PC-9 (cell line): ENCODE measurements around the gene E2F4. TPM values are rescaled to one million over a fixed set of nuclear protein-coding genes. Genes with fewer than 3 reads are reported as not detected.

ENCODE experiments used
- BruUV-seq: library from RNA; stranded (reverse); fragments of 400-500 nt; replicated peaks from 2 replicates; lab custom pipeline; 2021; lab: Mats Ljungman, UMichigan
- CTCF ChIA-PET: fragments of 300-600 bp; sonication (Branson Sonifier 250); formaldehyde crosslinking; loops from one replicate; lab custom pipeline; 2022; ENCODE audit warnings: antibody characterized with exemption; lab: Charles Lee
- POLR2A ChIA-PET: fragments of 300-600 bp; sonication (Branson Sonifier 250); formaldehyde crosslinking; loops from one replicate; lab custom pipeline; 2022; ENCODE audit warnings: antibody characterized with exemption; ENCODE audit not compliant: unreplicated experiment; lab: Charles Lee
- DNase-seq, 2 experiments: peaks; one replicate each; pipeline versions ENCODE4 v3.0.0 to v3.0.0-alpha.2; 2015 to 2022; ENCODE audit warnings: mixed read lengths in 1 of 2
- H2AFZ ChIP-seq: fragments of 200-600 bp; sonication (generic); 2 replicates; pipeline ENCODE4 v1.8.1; 2017; ENCODE audit warnings: antibody characterized with exemption
- H3F3A ChIP-seq: fragments of 200-600 bp; sonication (generic); 2 replicates; pipeline ENCODE4 v1.8.1; 2017; ENCODE audit warnings: antibody characterized with exemption, mild to moderate bottlenecking, low read depth; ENCODE audit not compliant: insufficient read depth
- H3K27ac ChIP-seq: fragments of 200-600 bp; sonication (generic); 2 replicates; pipeline ENCODE4 v1.6.1; 2016; ENCODE audit warnings: mixed run types
- H3K27me3 ChIP-seq: fragments of 200-600 bp; sonication (generic); 2 replicates; pipeline ENCODE4 v1.6.1; 2016; ENCODE audit warnings: low read depth, mixed run types; ENCODE audit not compliant: insufficient read depth
- H3K36me3 ChIP-seq: fragments of 200-600 bp; sonication (generic); 2 replicates; pipeline ENCODE4 v1.6.1; 2016; ENCODE audit warnings: low read depth, mixed run types
- H3K4me1 ChIP-seq: fragments of 200-600 bp; sonication (generic); replicated peaks from 2 replicates; pipeline ENCODE4 v1.6.1; 2016; ENCODE audit warnings: mixed run types; ENCODE audit not compliant: insufficient read depth
- H3K4me2 ChIP-seq: fragments of 200-600 bp; sonication (generic); 2 replicates; pipeline ENCODE4 v1.6.1; 2017; ENCODE audit warnings: mixed run types
- H3K4me3 ChIP-seq: fragments of 200-600 bp; sonication (generic); 2 replicates; pipeline ENCODE4 v1.6.1; 2016; ENCODE audit warnings: mixed run types
- H3K79me2 ChIP-seq: fragments of 200-600 bp; sonication (generic); 2 replicates; pipeline ENCODE4 v1.6.1; 2017; ENCODE audit warnings: low read depth, mixed run types
- H3K9me2 ChIP-seq: fragments of 200-600 bp; sonication (generic); 2 replicates; pipeline ENCODE4 v1.8.1; 2017; ENCODE audit warnings: mild to moderate bottlenecking; ENCODE audit not compliant: insufficient read depth
- H3K9me3 ChIP-seq: fragments of 200-600 bp; sonication (generic); 2 replicates; pipeline ENCODE4 v1.8.1; 2016; ENCODE audit warnings: low read depth; ENCODE audit not compliant: insufficient read depth
- H4K20me1 ChIP-seq: fragments of 200-600 bp; sonication (generic); 2 replicates; pipeline ENCODE4 v1.8.1; 2017; ENCODE audit not compliant: insufficient read depth
- EZH2 ChIP-seq: fragments of 200-600 bp; sonication (generic); IDR thresholded peaks from 2 replicates; pipeline ENCODE4 v1.8.0; 2017; ENCODE audit warnings: antibody characterized with exemption, low read depth
- intact Hi-C: fragments of 100-400 bp; cut with micrococcal nuclease; formaldehyde crosslinking; loops from one replicate; pipeline ENCODE4 v1.10.0; 2022; ENCODE audit not compliant: unreplicated experiment
- total RNA-seq: library from RNA; stranded (reverse); gene quantifications from 2 replicates; pipeline ENCODE4 v1.2.3, GENCODE V29; 2021
- TF ChIP-seq, protein P1 (sequence below): fragments of 200-600 bp; sonication (generic); conservative IDR thresholded peaks from 2 replicates; pipeline ENCODE4 v1.6.1; 2017; ENCODE audit warnings: mixed run types, antibody characterized with exemption, mild to moderate bottlenecking, moderate library complexity

Gene E2F4
- total RNA-seq, 1 experiment from 2014 or later: 78.4 TPM

DNA sequence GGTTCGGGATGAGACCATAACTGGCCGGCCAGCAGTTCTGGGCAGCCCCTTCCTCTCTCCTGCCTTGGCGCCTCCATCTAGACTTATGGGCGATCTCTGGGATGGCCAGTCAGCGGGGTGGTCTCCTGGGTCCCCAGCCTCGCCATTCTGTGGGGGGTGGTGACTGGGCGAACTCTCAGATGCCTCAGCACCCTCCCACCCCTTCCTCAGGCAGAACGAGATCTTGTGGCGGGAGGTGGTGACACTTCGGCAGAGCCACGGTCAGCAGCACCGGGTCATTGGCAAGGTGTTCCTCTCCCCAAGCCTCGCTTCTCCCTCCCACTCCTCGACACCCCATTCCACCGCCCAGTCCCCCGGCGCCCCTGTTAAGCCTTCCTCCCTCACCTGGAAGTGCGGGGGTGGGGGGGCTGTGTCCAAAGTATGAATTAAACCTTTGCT is 25.8 kb upstream of the E2F4 start:
- BruUV-seq: no TSS peak
- ChIA-PET CTCF (interaction anchor here (0.6 kb wide), 1 partner anchor 241 kb away, joined by 5 read pairs; the partner anchor contains the start of gene RRAD), POLR2A (no interaction called here)
- Histone ChIP-seq H3K9me3 (no peaks in the 10 kb centered on the region), H4K20me1 (no peaks in the 10 kb centered on the region), H3K79me2 (peaks cover 2% of the 10 kb centered on the region; the same call in 1 of the 2 replicates), H3K4me2 (no peak overlapping the region), H2AFZ (no peak overlapping the region), H3K4me3 (no peak overlapping the region), H3K27ac (no peak overlapping the region), H3K9me2 (no peaks in the 10 kb centered on the region), H3K36me3 (no peaks in the 10 kb centered on the region), H3F3A (peaks cover 17% of the 10 kb centered on the region), H3K4me1 (peaks cover 16% of the 10 kb centered on the region), H3K27me3 (no peaks in the 10 kb centered on the region)
- TF ChIP-seq EZH2: no peak
- TF ChIP-seq, protein P1, sequence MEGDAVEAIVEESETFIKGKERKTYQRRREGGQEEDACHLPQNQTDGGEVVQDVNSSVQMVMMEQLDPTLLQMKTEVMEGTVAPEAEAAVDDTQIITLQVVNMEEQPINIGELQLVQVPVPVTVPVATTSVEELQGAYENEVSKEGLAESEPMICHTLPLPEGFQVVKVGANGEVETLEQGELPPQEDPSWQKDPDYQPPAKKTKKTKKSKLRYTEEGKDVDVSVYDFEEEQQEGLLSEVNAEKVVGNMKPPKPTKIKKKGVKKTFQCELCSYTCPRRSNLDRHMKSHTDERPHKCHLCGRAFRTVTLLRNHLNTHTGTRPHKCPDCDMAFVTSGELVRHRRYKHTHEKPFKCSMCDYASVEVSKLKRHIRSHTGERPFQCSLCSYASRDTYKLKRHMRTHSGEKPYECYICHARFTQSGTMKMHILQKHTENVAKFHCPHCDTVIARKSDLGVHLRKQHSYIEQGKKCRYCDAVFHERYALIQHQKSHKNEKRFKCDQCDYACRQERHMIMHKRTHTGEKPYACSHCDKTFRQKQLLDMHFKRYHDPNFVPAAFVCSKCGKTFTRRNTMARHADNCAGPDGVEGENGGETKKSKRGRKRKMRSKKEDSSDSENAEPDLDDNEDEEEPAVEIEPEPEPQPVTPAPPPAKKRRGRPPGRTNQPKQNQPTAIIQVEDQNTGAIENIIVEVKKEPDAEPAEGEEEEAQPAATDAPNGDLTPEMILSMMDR: no peak
- intact Hi-C loops: no loop called here
- DNase-seq: no peak

DNA sequence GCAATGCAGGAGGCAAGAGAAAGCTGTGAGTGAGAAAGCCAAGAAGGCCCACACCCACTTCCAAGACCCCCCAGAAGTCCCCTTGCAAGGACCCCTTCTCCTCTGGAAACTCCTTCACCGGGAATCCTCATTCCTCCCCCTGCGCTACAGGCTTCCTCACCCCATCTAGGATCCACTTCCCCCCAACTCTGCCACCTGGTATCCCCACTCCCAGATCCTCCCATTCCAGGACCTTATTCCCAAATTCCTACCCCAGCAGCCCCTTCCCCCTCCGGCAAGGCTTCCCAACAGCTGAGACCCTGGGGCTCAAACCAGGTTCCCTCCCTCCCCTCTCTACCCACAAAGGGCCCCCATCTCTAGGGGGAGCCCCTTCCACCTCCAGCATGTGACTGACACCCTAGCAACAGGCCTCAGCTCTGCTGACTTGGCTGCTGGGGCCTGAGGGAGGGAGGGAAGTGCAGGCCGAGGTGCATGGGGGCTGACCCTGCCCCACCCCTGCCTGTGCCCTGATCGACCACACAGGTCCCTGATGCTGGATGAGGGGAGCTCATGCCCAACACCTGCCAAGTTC is 25.3 kb upstream of the E2F4 start:
- Histone ChIP-seq H3K4me3 (no peak overlapping the region), H3K4me2 (no peak overlapping the region), H3K79me2 (peaks cover 8% of the 10 kb centered on the region; the same call in 1 of the 2 replicates), H2AFZ (no peak overlapping the region), H3K9me2 (no peaks in the 10 kb centered on the region), H3K27ac (no peak overlapping the region), H4K20me1 (no peaks in the 10 kb centered on the region), H3K36me3 (no peaks in the 10 kb centered on the region), H3F3A (peaks cover 23% of the 10 kb centered on the region), H3K27me3 (no peaks in the 10 kb centered on the region), H3K9me3 (no peaks in the 10 kb centered on the region), H3K4me1 (peaks cover 21% of the 10 kb centered on the region)
- ChIA-PET CTCF (no interaction called here), POLR2A (no interaction called here)
- no peak for DNase-seq
- intact Hi-C loops: no loop called here
- no TSS peak for BruUV-seq
- no peak for TF ChIP-seq EZH2
- TF ChIP-seq, protein P1: no peak

DNA sequence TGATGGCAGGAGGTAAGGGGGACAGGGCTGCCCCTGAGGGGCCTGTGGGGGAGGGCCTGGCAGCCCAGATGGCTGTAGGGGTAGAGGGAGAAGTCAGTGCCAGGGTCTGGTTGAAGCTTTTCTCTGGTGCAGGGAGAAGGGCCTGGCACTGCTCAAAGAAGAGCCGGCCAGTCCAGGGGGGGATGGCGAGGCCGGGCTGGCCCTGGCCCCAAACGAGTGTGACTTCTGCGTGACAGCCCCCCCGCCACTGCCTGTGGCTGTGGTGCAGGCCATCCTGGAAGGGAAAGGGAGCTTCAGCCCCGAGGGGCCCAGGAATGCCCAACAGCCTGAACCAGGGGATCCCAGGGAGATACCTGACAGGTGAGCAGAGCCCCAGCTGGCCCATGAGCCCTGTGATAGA is 24.4 kb upstream of the E2F4 start:
- no peak overlapping the region for H2AFZ ChIP-seq
- no peak overlapping the region for H3K27ac ChIP-seq
- no peaks in the 10 kb centered on the region for H3K9me3 ChIP-seq
- DNase-seq: no peak
- H3K4me1 ChIP-seq: peaks cover 24% of the 10 kb centered on the region
- no peaks in the 10 kb centered on the region for H3K36me3 ChIP-seq
- H3F3A ChIP-seq: peaks cover 32% of the 10 kb centered on the region
- intact Hi-C loops: no loop called here
- H4K20me1 ChIP-seq: no peaks in the 10 kb centered on the region
- no peak overlapping the region for H3K4me2 ChIP-seq
- no peak overlapping the region for H3K4me3 ChIP-seq
- BruUV-seq: no TSS peak
- ChIA-PET POLR2A (no interaction called here), CTCF (no interaction called here)
- no peaks in the 10 kb centered on the region for H3K9me2 ChIP-seq
- no peaks in the 10 kb centered on the region for H3K27me3 ChIP-seq
- peaks cover 15% of the 10 kb centered on the region; the same call in 1 of the 2 replicates for H3K79me2 ChIP-seq
- TF ChIP-seq, protein P1: no peak
- no peak for TF ChIP-seq EZH2
